Panc1 (cell line): ENCODE results near the gene DPYSL5. TPM values are rescaled to one million over a fixed set of nuclear protein-coding genes. Genes with fewer than 3 reads are reported as not detected.

Experiments
- ATAC-seq: fragments of 200-7000 bp; cut with Tn5 transposase; 2 replicates; pipeline ENCODE4 v1.9.1; 2020; ENCODE audit warnings: mild to moderate bottlenecking, moderate library complexity
- BruUV-seq: library from RNA; stranded (reverse); fragments of 400-500 nt; replicated peaks from 2 replicates; lab custom pipeline; 2021; lab: Mats Ljungman, UMichigan
- CTCF ChIA-PET: fragments of 300-600 bp; sonication (Branson Sonifier 250); formaldehyde crosslinking; loops from one replicate; lab custom pipeline; 2022; ENCODE audit warnings: antibody characterized with exemption; lab: Charles Lee
- POLR2A ChIA-PET: fragments of 300-600 bp; sonication (Branson Sonifier 250); formaldehyde crosslinking; loops from one replicate; lab custom pipeline; 2022; ENCODE audit warnings: antibody characterized with exemption; lab: Charles Lee
- DNase-seq: peaks from one replicate; pipeline ENCODE4 v3.0.0-alpha.2; 2010; ENCODE audit warnings: low read depth, low spot score
- H3K27ac ChIP-seq: 2 replicates; pipeline ENCODE4 v1.5.1; 2011; ENCODE audit warnings: mild to moderate bottlenecking, low read length, inconsistent platforms
- H3K27me3 ChIP-seq: fragments of 200-500 bp; sonication (Bioruptor generic); 2 replicates; pipeline ENCODE4 v1.6.0; 2014; ENCODE audit warnings: low read length, inconsistent platforms; ENCODE audit not compliant: control insufficient read depth, insufficient read depth
- H3K36me3 ChIP-seq: fragments of 200-500 bp; sonication (Bioruptor generic); 2 replicates; pipeline ENCODE4 v1.5.1; 2014; ENCODE audit warnings: inconsistent platforms, mild to moderate bottlenecking, low read length, moderate library complexity; ENCODE audit not compliant: control insufficient read depth, insufficient read depth
- H3K4me1 ChIP-seq: 2 replicates; pipeline ENCODE4 v1.5.1; 2011; ENCODE audit warnings: inconsistent platforms, mild to moderate bottlenecking, low read length, moderate library complexity; ENCODE audit not compliant: control insufficient read depth, insufficient read depth
- H3K4me3 ChIP-seq, 2 experiments: 2 replicates each; pipeline ENCODE4 v1.5.1; 2011 to 2012; ENCODE audit warnings: low read depth in 2 of 2, low read length in 2 of 2, mild to moderate bottlenecking in 2 of 2, inconsistent platforms in 1 of 2, moderate library complexity in 1 of 2
- H3K9me3 ChIP-seq: fragments of 200-500 bp; sonication (Bioruptor generic); 2 replicates; pipeline ENCODE4 v1.5.1; 2014; ENCODE audit warnings: low read depth, mild to moderate bottlenecking, inconsistent platforms, low read length, moderate library complexity; ENCODE audit not compliant: control insufficient read depth, insufficient read depth
- CTCF ChIP-seq: fragments of 450-650 bp; IDR thresholded peaks from 2 replicates; pipeline ENCODE4 v1.5.1; 2017; ENCODE audit warnings: mild to moderate bottlenecking
- POLR2AphosphoS5 ChIP-seq: IDR thresholded peaks from 2 replicates; pipeline ENCODE4 v1.6.1; 2012; ENCODE audit warnings: mild to moderate bottlenecking, low read depth, low read length, moderate library complexity
- REST ChIP-seq, 2 experiments: IDR thresholded peaks; 2 replicates each; pipeline ENCODE4 v1.6.1; 2011 to 2012; ENCODE audit warnings: low read depth in 2 of 2, control low read depth in 1 of 2, low read length in 1 of 2, mild to moderate bottlenecking in 1 of 2, moderate library complexity in 1 of 2; ENCODE audit not compliant: insufficient read depth in 1 of 2
- SIN3A ChIP-seq: IDR thresholded peaks from 2 replicates; pipeline ENCODE4 v1.6.1; 2012; ENCODE audit warnings: low read depth, mild to moderate bottlenecking, low read length, moderate library complexity, borderline replicate concordance; ENCODE audit not compliant: insufficient read depth
- TCF7L2 ChIP-seq: IDR thresholded peaks from 2 replicates; pipeline ENCODE4 v1.6.1; 2011; ENCODE audit warnings: mild to moderate bottlenecking, low read depth, low read length, inconsistent platforms
- in situ Hi-C: cut with HindIII; loops from 2 replicates; pipeline ENCODE4 v1.10.0; 2016; ENCODE audit warnings: low sequenced_read_pairs, low pct_unique_long_range_greater_than_20kb
- intact Hi-C: fragments of 100-400 bp; cut with micrococcal nuclease; formaldehyde crosslinking; loops from one replicate; pipeline ENCODE4 v1.10.0; 2022; ENCODE audit not compliant: unreplicated experiment
- total RNA-seq: library from RNA; stranded (reverse); gene quantifications from one replicate; pipeline ENCODE4 v1.2.1, GENCODE V29; 2021; ENCODE audit not compliant: unreplicated experiment

Gene DPYSL5
- total RNA-seq, 1 experiment from 2014 or later, result 0.31 TPM

GRCh38 chr2:26907416-26907815, 59.5 kb downstream of the DPYSL5 start:
- Histone ChIP-seq H3K4me3 (no peak overlapping the region), H3K9me3 (no peaks in the 10 kb centered on the region), H3K4me1 (no peaks in the 10 kb centered on the region), H3K27ac (no peak overlapping the region), H3K27me3 (peaks cover 3% of the 10 kb centered on the region; the same call in 1 of the 2 replicates), H3K36me3 (no peaks in the 10 kb centered on the region)
- ATAC-seq (no peak), DNase-seq (no peak)
- no peak for TF ChIP-seq TCF7L2
- TF ChIP-seq CTCF, result no peak
- TF ChIP-seq SIN3A, result no peak
- BruUV-seq, result no TSS peak
- POLR2A ChIA-PET, result no interaction called here
- intact Hi-C loops (no loop called here), in situ Hi-C loops (no loop called here)
- CTCF ChIA-PET, result no interaction called here

GRCh38 chr2:26910176-26910575, 62.2 kb downstream of the DPYSL5 start:
- Histone ChIP-seq H3K36me3 (no peaks in the 10 kb centered on the region), H3K27ac (no peak overlapping the region), H3K4me1 (no peaks in the 10 kb centered on the region), H3K4me3 (no peak overlapping the region), H3K9me3 (no peaks in the 10 kb centered on the region), H3K27me3 (peaks cover 6% of the 10 kb centered on the region; the same call in 1 of the 2 replicates)
- in situ Hi-C loops, result no loop called here
- ChIA-PET CTCF (interaction anchor here (0.6 to 0.9 kb wide), 3 partner anchors 26 to 206 kb away, joined by 3 to 4 read pairs (median 4); no protein-coding TSS in a partner anchor), POLR2A (no interaction called here)
- ATAC-seq (no peak), DNase-seq (no peak)
- intact Hi-C loops, result no loop called here
- no TSS peak for BruUV-seq
- no peak for TF ChIP-seq CTCF
- no peak for TF ChIP-seq POLR2AphosphoS5
- no peak for TF ChIP-seq REST (IDR thresholded peaks at IDR 0.05; ENCODE audit: insufficient read depth in 1 of 2, low read depth in 2 of 2, low read length in 1 of 2)
- TF ChIP-seq TCF7L2, result no peak
- TF ChIP-seq SIN3A, result no peak
